Fibroblast of skin of right biceps (primary cell): ENCODE measurements around the gene DDX10.

Source experiments
- DNase-seq: peaks from one replicate; pipeline ENCODE4 v3.0.0-alpha.2; 2013

The DDX10 gene

GRCh38 chr11:108914211-108914610 is 249.3 kb downstream of the DDX10 start:
- no peak for DNase-seq

GRCh38 chr11:108914981-108915380 is 250.1 kb downstream of the DDX10 start:
- no peak for DNase-seq

- DNase-seq = peak; percentile 73
Observed at GRCh38 chr11:108915666-108916065, 250.8 kb downstream of the DDX10 start.

GRCh38 chr11:108916290-108916689 is 251.4 kb downstream of the DDX10 start:
- peak; percentile 69 for DNase-seq

- no peak for DNase-seq
Observed at GRCh38 chr11:108916935-108917334, 252.1 kb downstream of the DDX10 start.

GRCh38 chr11:108921211-108921610 is 256.3 kb downstream of the DDX10 start:
- DNase-seq = no peak

- no peak for DNase-seq
Observed at GRCh38 chr11:108922241-108922640, 257.4 kb downstream of the DDX10 start.

GRCh38 chr11:108923413-108923812 is 258.5 kb downstream of the DDX10 start:
- no peak for DNase-seq

GRCh38 chr11:108926171-108926840 is 261.4 kb downstream of the DDX10 start:
- peak; percentile 73 for DNase-seq

- DNase-seq = peak; percentile 49
Observed at GRCh38 chr11:108926841-108927577, 262.1 kb downstream of the DDX10 start.

GRCh38 chr11:108927791-108928545 is 263.1 kb downstream of the DDX10 start:
- no peak for DNase-seq

GRCh38 chr11:108929241-108929640 is 264.4 kb downstream of the DDX10 start:
- DNase-seq = peak; percentile 98

- peak; percentile 59 for DNase-seq
Observed at GRCh38 chr11:108931168-108931567, 266.3 kb downstream of the DDX10 start.

GRCh38 chr11:108933630-108934029 is 268.8 kb downstream of the DDX10 start:
- DNase-seq = peak; percentile 77

- no peak for DNase-seq
Observed at GRCh38 chr11:108934289-108934688, 269.4 kb downstream of the DDX10 start.

GRCh38 chr11:108934696-108935095 is 269.8 kb downstream of the DDX10 start:
- no peak for DNase-seq

GRCh38 chr11:108937746-108938145 is 272.9 kb downstream of the DDX10 start:
- no peak for DNase-seq

GRCh38 chr11:108938604-108939003 is 273.7 kb downstream of the DDX10 start:
- peak; percentile 42 for DNase-seq

- DNase-seq = no peak
Observed at GRCh38 chr11:108939135-108939534, 274.3 kb downstream of the DDX10 start.

- DNase-seq = no peak
Observed at GRCh38 chr11:108943853-108944252, 279.0 kb downstream of the DDX10 start.

GRCh38 chr11:108944471-108945178 is 279.8 kb downstream of the DDX10 start:
- no peak for DNase-seq

- DNase-seq = no peak
Observed at GRCh38 chr11:108945341-108945740, 280.5 kb downstream of the DDX10 start.
